HG03196 (cell line): ENCODE data around the gene PRDM10.

Experiments used
- ATAC-seq: cut with Tn5 transposase; IDR thresholded peaks from one replicate; pipeline ENCODE4 v1.9.1; 2021; ENCODE audit not compliant: unreplicated experiment

Gene PRDM10

DNA sequence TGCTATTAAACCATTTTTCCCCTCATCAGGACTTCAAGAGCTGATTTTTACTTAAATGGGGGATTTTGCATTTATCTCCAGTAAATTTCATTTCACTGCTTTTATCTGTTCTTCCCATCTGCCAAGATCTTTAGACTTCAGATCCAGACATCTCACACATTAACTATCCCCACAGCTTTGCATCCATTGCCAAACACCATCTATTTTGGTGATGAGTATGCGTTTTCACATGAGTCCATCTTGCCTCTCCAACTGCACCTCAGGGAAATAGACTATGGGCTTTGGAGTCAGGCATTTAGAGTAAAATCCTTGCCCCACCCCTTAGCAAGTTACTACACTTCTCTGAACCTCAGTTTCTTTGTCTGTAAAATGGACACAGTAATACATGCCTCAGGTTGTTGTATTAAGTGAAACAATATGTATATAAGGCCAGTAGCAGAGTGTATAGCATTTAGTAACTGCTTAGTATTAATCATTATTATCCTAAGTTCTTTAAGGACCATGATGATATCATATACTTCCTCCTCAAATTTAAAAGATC lies 53.6 kb downstream of the PRDM10 start:
- ATAC-seq = no peak

DNA sequence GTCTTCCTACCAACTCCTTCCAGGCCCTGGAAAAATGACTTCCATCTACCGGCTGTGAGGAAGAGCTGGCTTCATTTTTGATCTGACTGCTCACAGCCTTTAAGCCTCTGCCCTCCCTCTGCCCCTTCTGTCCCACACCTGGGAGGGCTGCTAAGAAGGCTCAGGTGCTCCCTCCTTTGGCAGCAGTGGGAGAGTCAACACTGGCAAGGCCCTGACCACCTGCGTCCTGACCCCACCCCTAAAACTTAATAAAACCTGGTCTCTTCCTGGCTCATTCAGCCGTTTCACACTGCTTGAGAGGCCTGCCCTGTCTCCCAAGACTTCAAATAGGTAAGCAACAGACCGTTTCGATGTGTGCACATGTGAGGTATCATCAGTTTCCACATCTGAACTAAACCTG lies 55.2 kb downstream of the PRDM10 start:
- ATAC-seq = no peak

DNA sequence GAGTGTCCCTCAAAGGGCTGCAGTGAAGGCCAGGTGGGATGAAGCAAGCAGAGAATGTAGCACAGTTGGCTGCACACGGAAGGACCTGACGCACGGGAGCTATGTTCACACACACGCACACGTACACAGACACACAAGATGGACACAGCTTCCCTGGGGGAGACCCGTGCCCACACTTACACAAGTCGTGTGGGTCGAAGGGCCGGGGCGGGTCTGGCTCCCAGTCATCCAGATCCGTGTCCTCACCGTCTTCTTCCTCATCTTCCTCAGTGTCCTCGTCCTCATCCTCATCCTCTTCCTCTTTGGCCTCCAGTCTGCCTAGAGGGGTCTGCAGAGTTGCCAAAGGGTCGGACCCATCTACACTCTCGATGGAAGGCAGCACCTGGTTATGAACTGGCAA lies 55.7 kb downstream of the PRDM10 start:
- ATAC-seq = no peak

DNA sequence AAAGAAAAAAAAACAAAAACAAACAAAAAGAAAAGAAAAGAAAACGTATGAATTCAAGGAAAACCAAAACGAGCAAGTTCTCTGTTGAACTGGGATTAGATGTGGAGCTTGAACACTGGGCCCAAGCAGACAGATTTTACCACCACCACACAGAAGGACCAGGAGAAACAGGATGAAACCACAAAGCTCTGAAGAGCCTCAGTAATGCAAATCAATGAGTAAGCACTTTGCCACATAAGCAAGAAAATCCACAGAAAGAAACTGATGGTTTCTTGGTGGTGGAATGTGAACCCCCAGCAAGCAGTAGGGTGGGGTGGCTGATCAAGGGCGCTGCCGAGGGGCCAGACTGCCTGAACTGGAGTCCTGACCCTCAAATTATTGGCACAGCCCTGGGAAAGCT lies 56.4 kb downstream of the PRDM10 start:
- ATAC-seq = no peak

DNA sequence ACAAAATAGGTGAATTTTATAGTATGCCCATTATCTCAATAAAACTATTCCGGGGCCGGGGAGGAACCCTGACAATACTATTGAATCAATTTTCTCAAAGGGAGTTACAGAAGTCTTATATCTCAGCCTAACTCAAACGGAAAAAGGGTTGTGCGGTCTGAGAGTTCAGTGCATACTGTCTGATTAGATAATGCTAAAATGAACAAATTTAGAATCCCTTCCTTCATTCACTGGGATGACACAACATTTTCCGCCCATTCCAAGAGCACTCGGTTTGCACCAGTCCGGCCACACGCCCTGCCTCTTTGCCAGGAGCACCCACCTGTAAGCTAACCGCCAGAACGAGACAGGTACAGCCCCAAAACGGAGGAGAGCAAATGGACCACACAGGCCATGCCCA lies 57.3 kb downstream of the PRDM10 start:
- ATAC-seq = no peak

DNA sequence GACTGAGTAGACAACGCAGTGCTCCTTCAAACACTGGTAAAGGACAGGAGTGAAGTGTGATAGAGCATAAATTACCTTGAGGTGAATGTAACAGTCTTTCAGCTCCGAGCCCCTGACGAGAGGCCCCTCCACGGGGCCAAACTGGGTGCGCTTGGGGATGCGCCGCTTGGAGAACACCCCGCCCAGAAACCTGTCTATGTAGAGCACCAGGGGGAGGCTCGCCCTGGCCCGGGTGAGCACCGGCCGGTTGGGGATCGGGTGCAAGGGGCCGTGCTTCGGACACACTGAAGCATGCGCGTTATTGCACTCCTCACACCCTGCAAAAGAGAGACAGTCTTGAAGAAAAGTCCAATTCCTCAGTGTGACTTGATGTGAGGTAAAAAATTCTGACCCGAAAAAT lies 57.9 kb downstream of the PRDM10 start:
- ATAC-seq = no peak

DNA sequence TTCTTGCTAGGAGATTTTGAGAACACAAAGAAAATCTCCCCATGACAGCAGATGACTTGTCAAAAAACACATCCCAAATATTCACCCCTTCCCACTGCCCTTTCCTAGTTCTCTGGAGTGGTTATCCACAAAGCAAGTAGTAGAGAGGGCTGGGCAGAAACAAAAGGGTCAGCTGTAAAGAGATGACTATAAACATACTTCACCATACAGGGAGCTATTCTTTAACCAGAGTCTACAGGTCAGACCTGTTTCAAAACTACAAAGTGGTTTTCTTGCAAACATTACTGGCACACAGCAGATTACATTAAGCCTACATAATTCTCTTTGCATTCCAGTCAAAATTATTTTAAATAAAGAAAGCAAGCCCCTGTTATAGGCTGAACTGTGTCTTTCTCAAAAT lies 59.6 kb downstream of the PRDM10 start:
- ATAC-seq = no peak

DNA sequence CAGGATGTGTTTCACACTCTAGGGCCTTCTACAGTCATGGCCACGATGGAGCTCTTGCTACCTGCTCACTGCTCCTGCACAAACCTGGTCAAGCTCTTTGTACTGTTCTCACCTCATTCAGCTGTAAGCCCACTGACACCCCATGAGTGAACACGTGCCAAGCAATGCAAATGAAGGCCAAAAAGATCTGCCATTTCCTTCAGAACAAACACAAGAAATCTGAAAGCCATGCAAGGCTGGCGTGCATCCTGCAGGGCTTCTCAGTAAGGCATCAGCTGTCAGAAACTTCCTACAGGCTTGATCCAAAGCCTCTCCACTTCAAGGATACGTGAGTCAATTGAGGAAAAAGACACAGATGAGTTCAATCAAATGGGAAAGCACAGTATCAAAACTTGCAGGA lies 63.1 kb downstream of the PRDM10 start:
- no peak for ATAC-seq

DNA sequence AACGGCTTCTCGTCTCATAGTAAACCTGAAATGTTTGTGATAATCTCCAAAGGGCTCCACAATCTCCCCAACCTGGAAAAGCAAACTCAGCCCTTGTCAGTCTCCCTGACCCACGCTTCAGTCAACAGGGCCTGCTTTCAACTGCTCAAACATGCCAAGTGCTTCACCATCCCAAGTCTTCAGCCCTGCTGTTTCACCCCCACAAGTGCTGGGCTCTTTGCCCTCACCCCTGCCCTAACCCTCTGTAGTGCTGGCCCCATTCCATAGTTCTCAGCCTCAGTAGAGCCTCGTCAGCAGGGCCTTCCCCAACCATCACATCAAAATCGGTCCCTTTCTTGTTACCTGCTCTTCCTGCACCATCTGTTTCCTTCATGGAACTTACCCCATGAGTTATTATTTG lies 63.9 kb downstream of the PRDM10 start:
- no peak for ATAC-seq

DNA sequence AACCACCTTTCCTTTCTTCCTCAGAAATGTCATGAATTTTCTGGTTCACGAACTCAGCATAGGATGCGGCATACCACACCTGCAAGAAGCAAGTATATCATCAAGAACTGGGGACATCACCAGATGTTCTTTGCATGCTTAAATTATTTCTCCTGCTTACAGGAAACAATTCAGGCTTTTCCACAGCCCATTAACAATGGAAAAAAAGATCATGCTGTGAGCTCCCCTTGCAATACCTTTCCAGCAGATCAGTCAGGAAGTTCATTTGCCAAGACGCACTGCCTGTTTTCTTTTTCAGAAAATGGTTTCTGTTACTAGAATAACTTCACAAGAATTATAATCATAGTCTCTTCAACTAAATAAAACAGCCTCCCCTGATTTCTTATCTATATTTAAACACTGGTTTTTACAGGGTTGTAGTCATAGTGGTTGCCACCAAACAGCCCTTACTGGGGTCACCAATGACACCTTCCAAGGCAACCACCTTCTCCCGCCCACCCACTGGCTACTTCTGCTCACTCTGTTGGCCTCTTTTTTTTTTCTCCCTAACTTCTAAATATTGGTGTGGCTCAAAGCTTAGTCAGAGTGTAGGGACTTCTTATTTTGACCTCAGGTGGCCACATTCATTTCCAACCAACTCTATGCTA lies 64.9 kb downstream of the PRDM10 start:
- no peak for ATAC-seq

DNA sequence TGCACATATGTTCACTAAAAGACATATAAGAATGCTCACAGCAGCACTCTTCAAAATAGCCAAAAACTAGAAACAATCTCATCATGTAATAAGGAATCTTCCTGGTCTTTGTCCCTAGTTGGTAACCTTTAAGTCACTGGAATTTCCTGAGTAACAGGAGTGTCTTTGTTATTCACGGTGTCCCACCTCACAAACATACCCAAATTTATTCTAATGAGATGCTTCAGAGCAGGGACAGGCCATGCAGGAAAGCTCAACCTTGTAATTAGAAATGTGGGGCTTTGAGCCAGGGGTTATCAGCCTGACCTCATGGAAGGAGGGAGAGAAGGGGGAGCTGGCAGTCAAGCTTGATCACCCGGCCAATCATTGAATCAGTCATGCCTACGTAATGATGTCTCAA lies 66.9 kb downstream of the PRDM10 start:
- no peak for ATAC-seq

DNA sequence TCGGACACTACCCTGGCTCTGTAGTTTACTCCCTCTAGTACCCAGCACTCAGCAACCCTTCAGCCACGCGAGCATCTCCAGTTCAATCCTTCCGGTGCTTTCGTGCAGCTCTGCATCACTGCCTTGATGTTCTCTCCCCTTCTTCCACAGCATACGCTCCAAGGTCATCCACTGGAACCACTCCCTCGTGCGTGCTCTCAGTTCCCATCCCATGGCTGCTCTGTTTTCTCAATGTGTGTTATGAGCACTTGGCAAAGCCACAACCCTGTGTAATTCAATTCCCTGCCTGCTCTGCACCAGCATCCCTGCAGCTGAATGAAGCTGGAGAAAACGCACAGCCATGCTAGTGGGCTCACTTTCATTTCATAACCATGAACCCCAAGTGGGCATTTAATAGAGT lies 68.7 kb downstream of the PRDM10 start:
- ATAC-seq = no peak

DNA sequence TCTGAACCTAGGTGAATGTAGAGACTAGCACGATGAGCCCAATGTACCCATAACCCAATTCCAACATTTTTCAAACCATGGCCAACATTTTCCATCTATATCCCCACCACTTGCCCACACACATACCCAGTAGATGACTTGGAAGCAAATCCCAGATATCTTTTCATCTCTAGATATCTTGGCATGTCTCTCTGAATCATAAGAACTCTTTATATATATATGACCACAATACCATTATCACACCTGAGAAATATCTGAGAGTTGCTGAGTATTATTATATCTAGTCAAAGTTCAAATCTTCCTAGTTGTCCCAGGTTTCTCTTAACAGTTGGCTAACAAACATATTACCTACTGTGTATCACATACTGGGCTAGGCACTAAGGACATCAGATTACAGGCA lies 69.4 kb downstream of the PRDM10 start:
- no peak for ATAC-seq

DNA sequence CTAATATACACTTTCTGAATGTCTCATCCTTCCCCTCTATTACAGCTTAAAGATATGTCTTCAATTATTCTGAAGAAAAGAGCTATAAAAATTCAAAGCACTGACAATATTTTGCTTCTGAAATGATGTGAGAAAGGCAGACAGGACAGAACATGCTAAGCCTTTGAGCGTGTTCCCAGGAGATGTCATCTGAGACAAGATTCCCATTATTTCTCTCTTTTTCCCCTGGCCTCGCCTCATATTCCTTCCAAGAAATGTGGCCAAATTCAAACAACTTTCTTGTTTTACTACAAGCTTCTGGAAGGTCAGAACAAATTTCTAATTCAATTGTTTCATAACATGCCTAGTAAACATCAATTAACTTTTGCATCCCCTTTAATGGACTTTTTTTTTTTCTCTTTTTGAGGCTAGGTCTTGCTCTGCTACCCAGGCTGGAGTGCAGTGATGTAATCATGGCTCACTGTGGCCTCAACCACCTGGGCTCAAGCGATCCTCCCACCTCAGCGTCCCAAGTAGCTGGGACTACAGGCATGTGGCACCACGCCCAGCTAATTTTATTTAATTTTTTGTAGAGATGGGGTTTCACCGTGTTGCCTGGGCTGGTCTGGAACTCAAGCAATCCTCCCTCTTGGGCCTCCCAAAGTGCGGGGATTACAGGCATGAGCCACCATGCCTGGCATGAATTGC lies 70.1 kb downstream of the PRDM10 start:
- no peak for ATAC-seq

DNA sequence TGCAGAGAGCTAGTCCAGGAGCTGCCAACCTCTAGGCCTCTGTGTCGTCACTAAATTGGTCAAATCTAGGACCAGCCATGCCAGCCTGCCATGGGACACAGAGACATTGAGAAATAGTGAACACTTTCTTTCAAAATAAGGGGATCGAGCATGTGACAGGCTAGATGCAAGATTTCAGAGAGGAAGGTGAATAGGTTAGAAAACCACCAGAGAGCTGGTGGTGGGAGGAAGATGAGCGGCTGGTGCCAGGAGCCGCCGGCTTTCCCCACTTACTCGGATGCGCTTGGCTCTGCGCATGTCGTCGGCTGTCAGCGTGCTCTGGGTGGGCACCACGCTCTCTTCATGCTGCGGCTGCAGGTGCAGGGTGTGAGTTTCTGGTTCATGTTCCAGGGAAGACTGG lies 71.9 kb downstream of the PRDM10 start:
- ATAC-seq = no peak

DNA sequence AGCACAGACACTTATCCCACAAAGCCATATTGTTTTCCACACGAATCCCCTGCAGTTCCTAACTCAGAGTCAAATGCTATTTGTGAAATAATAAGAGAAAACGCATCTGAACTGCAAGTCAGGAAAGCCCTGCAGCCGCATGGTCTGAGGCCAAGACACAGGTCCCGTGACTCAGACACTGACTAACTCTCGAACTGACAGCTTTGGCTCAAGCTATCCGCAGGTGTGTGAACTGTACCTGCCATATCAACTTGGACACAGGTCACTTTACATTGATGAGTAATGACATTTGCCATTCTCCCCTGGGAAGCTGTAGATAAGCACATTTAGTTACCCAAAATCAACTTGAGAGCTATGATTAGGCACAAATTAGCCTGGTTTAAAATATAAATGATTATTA lies 72.3 kb downstream of the PRDM10 start:
- ATAC-seq = no peak

DNA sequence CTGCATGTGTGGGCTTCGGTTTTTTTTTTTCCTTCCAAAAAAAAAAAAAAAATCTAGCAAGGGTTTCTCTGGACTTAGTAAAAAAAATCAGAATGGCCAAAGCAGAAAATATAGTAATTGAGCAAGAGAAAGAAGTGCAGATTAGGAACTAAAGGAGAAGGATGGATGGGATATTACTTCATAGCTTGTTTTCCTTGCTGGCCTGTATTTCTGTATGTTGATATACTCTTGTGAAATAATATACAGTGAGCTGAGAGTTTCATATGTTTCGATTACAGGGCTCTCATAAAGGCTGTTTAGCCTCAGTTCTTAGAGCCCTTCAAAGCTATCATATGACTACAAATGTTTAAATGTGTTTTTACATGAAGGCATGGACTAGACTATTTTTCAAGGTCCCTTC lies 72.9 kb downstream of the PRDM10 start:
- ATAC-seq = no peak

DNA sequence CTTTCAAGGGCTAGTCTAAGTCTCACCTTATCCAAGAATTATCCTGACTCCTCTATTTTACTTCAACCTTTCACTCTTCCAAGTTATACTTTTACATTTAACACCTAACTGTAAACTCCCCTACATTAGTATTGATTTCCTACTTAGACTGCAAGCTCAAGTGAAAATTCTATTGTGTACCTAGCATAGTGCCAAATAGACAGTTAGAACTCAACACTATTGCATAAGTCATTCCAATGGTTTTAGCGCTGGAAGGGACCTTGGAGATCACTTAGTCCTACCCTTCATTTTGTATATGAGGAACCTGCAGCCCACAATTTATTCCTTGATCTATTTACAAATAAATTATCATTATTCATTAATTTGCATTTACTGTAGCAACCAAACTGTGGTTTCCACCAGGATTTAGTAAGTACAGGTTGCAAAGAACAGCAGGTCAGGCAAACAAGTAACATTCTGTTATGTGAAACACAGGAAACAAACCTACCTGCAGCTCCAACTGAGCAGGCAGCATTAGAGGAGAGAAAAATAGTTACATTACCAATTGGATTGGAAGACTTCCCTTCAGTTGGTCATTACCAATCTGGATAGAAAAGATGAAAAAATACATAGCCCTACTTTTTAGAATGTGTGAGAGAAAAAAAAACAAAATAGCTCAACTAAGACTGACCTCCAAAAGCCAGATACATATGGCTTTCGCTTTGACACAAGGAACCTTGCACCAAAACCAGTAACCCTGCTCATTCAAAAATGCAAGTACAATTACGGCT lies 73.5 kb downstream of the PRDM10 start:
- ATAC-seq = no peak

DNA sequence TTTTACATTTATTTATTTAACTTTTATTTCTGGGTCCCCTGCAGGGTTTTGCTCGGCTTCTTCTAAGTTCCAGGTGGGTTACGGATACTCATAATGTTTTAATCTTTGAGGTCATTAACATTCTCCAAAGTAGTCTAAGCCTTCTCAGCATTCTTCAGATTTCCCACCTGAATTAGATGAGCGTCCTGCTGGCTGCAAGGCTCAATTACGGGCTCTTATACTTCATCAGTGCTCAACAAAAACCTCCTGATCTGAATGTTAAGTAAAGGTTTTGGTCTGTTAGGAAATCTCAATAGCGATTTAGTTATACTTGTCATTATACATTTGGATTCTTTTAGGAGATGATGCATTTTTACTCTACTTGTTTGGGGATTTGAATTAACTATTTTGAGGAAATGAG lies 80.0 kb downstream of the PRDM10 start:
- no peak for ATAC-seq

DNA sequence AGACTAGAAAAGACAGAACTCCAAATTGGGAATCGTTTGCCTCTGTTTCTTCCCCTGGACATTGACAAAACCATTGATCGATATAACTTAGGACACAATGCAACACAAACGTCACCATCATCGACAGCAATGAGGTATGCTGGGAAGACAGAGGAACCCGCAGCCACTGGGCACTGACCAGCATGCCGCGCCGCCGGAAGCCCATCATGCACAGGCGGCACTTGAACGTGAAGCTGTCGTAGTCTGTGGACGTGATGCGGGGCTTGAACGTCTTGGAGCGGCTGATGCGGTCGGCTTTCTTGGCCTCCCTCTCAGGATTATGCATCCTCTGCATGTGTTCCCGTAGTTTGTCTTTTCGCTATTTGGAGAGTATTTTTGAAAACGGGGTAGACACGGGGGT lies 84.3 kb downstream of the PRDM10 start:
- ATAC-seq = no peak

DNA sequence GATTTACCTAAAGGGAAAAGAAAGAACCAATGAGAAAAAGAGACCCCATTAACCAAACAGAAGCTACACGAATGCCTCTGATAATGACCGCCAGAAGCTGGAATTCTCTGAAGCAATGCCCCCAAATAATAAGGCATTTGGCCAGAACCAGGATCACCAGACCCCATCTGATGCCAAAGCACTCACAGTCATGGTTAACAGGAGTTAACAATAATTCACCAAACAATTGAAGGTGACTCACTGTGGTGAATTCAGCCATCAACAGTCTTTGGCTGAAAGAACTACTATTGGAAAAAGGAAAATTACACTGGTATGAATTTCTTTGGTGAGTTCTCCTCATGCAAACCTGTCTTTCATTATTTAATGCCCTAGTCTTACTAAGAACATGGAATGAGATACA lies 85.4 kb downstream of the PRDM10 start:
- ATAC-seq = no peak

DNA sequence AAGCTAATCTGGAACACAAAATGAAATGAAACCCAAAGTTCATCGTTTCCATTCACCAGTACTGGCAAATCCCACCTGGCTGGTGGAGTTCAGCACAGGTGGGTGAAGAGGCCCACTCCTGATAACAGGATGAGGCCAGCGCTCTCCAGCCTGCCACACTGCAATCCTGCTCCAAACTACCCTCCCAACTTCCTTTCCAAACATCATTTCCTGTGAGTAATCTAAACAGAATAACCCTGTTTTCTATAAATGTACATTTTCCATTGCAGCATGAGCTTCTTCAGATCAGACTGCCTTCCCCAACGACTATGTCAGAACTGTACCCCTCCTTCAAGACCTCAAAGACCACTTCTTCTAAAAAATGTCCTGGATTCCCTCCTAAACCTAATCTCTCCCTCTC lies 91.3 kb downstream of the PRDM10 start:
- ATAC-seq = no peak
